GM18907 (cell line): Measurements from ENCODE around the gene NPFF.

Experiments
- ATAC-seq: cut with Tn5 transposase; IDR thresholded peaks from one replicate; pipeline ENCODE4 v1.9.1; 2021; ENCODE audit warnings: mild to moderate bottlenecking, moderate library complexity; ENCODE audit not compliant: unreplicated experiment

Gene NPFF

GRCh38 chr12:53478865-53479264 is 28.4 kb downstream of the NPFF start:
- ATAC-seq = no peak

- no peak for ATAC-seq
These were observed 30.5 kb downstream of the NPFF start for GRCh38 chr12:53476769-53477209.

- no peak for ATAC-seq
These were observed 32.5 kb downstream of the NPFF start for GRCh38 chr12:53474819-53475218.

GRCh38 chr12:53474077-53474476 is 33.2 kb downstream of the NPFF start:
- no peak for ATAC-seq

GRCh38 chr12:53472056-53472582 is 35.2 kb downstream of the NPFF start:
- no peak for ATAC-seq

- ATAC-seq = no peak
These were observed 39.0 kb downstream of the NPFF start for GRCh38 chr12:53468282-53468681.

GRCh38 chr12:53467880-53468279 is 39.4 kb downstream of the NPFF start:
- no peak for ATAC-seq

DNA sequence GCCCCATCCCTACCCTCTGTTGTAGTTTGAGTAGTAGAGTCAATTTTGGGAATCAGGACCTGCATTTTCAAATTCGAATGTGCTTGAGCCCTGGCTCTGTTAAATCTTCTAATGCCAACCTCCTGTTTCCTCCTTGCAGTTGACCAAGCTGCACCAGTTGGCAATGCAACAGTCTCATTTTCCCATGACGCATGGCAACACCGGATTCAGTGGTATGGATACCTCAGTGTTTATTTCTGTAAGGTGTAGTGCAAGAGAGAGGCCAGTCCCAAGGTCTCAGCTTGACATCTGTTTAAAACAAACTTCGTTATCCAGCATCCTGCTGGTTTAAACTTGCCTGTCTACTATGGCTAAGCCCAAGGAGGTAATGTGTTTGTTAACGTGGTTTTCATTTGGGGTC is 40.2 kb downstream of the NPFF start:
- ATAC-seq = no peak

DNA sequence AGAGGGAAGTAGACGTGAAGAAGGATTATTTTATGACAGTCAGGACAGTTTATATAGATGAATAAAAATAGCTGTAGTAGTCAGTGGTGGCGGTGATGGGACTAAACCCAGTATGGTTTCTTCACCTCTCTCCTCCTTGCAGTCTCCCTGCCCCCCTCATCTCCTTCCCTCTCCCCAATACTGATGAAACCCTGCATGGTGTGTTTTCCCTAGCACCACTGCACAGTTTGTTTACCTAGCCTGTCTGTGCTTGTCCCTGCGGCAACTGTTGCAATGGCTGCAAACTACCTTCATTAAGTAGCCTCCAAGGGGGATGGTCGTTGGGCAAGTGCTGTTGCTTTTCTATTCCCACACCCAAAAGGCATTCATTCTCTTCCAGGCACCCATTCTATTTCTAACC is 40.6 kb downstream of the NPFF start:
- no peak for ATAC-seq

GRCh38 chr12:53465679-53466078 is 41.6 kb downstream of the NPFF start:
- no peak for ATAC-seq

- ATAC-seq = no peak
These were observed 42.4 kb downstream of the NPFF start for GRCh38 chr12:53464685-53465418.

GRCh38 chr12:53463802-53464560 is 43.3 kb downstream of the NPFF start:
- no peak for ATAC-seq

- no peak for ATAC-seq
These were observed 44.3 kb downstream of the NPFF start for GRCh38 chr12:53462935-53463334.

GRCh38 chr12:53461591-53461990 is 45.7 kb downstream of the NPFF start:
- no peak for ATAC-seq

DNA sequence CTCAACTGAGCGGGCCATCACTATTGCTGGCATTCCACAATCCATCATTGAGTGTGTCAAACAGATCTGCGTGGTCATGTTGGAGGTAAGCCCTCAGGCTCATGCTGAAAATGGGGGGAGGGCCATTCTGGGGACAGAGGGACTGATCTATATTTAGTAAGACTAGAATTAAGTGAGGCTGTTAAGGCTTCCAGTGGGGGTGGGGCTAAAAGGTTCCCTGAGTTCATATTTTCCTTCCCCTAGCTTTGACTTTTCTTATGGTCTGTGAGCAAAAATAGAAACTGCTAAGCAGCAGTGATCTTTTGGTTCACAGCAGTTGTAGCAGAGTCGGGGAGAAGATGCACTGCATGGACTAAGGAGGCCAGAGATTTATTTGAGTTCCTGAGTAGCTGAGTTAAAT is 46.2 kb downstream of the NPFF start:
- no peak for ATAC-seq

- no peak for ATAC-seq
These were observed 48.2 kb downstream of the NPFF start for GRCh38 chr12:53459097-53459496.
